HL-60 (cell line): Measurements from ENCODE around the gene RNF26.

Source experiments
- POLR2AphosphoS5 ChIP-seq: IDR thresholded peaks from 2 replicates; pipeline ENCODE4 v1.6.1; 2012; ENCODE audit warnings: low read depth
- TF ChIP-seq, protein P1 (sequence below): IDR thresholded peaks from one replicate; pipeline ENCODE4 v1.5.1; 2011; ENCODE audit warnings: low read length, control low read depth, inconsistent platforms; ENCODE audit not compliant: insufficient read depth

DNA sequence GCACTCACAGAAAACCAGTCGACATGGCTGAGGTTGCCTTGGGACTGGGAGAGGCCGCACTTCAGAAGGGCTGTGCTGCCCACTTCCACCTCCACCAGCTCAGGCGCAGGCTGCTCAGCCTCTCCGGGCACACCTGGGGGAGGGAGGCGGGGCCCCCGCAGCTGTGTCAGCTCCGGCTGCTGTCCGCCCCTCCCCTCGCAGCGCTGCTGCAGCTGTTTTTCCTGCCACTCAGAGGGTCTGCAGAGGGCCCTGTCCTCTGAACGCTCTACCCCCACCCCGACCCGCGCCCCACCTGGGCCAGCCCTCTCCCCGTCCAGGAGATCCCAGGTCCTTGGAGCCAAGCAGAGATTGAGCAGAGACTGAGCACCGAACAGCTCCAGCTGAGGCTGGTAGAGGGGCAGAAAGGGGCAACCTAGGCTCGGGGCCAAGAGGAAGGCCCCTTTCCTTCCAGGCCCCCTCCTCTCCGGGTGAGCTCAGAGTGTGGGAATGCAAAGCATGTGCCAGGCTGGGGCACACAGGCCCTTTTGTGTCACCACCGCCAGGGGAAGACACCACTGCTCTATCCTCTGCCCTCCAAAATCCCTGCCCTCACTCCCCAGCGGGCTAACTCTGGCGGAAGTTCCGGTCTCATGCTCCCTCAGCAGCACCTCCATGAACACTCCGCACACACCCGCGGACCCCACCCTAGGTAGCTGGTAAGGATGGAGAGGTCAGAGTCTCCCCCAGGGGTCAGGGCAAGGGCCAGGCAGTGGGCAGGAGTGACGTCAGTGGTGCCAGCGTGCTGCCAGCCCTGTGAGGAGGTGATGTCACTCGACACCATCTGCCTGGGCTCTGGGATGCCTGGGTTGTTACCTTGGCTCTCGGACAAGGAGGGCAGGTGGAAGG, 19.0 kb upstream of the RNF26 start:
- TF ChIP-seq POLR2AphosphoS5 = no peak
- TF ChIP-seq, protein P1, sequence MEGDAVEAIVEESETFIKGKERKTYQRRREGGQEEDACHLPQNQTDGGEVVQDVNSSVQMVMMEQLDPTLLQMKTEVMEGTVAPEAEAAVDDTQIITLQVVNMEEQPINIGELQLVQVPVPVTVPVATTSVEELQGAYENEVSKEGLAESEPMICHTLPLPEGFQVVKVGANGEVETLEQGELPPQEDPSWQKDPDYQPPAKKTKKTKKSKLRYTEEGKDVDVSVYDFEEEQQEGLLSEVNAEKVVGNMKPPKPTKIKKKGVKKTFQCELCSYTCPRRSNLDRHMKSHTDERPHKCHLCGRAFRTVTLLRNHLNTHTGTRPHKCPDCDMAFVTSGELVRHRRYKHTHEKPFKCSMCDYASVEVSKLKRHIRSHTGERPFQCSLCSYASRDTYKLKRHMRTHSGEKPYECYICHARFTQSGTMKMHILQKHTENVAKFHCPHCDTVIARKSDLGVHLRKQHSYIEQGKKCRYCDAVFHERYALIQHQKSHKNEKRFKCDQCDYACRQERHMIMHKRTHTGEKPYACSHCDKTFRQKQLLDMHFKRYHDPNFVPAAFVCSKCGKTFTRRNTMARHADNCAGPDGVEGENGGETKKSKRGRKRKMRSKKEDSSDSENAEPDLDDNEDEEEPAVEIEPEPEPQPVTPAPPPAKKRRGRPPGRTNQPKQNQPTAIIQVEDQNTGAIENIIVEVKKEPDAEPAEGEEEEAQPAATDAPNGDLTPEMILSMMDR = no peak
